ENCODE results near the gene UBR4.

Gene UBR4

DNA sequence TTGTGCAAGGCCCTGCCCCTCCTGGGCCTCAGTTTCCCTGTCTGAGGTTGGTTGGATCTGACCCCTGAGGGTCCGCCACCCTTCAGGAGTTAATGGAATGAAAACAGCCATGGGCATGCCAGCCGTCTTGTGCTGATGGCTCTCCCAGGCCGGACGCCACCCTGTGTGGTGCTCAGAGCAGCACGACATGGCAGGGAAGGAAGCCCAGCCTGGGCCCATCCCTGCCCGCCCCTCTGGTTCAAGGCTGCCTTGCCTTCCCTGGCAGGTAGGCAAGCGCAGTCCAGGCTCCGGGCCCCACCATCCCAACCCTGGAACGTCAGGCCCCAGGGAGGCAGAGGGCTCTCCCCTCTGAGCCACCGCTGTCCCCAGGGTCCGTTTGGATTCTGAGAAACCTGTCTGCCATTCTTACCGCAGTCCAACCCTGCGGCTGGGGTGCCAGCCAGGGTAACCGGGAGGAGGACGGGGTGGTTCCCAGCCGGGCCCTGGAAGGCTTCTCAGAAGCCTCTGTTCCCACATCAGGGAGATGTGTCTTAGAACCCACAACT lies 145.1 kb downstream of the UBR4 start:
- no peak for DNase-seq (ENCODE audit: extremely low read depth, low read depth)
- TF ChIP-seq, protein P1, sequence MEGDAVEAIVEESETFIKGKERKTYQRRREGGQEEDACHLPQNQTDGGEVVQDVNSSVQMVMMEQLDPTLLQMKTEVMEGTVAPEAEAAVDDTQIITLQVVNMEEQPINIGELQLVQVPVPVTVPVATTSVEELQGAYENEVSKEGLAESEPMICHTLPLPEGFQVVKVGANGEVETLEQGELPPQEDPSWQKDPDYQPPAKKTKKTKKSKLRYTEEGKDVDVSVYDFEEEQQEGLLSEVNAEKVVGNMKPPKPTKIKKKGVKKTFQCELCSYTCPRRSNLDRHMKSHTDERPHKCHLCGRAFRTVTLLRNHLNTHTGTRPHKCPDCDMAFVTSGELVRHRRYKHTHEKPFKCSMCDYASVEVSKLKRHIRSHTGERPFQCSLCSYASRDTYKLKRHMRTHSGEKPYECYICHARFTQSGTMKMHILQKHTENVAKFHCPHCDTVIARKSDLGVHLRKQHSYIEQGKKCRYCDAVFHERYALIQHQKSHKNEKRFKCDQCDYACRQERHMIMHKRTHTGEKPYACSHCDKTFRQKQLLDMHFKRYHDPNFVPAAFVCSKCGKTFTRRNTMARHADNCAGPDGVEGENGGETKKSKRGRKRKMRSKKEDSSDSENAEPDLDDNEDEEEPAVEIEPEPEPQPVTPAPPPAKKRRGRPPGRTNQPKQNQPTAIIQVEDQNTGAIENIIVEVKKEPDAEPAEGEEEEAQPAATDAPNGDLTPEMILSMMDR (IDR thresholded peaks at IDR 0.05; ENCODE audit: low read depth, low read length): no peak

DNA sequence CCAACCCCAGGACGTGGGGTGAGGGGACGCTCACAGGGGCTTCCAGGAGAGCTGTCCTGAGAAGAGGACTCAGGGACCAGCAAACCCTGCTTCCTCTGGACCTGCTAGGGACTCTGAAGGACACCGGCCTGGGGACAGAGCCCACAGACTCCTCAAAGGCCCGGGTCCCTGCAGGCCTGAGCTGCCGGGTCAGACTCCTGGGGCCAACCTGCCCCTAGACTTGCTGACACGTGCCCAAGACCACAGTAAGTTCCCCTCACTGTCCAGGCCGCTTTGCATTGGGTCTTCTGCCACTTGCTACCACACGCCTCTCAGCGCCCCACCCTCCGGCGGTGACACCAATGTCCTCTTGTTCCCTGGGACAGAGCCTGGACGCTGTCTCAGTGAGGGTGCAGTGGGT lies 146.9 kb downstream of the UBR4 start:
- TF ChIP-seq, protein P1 (IDR thresholded peaks at IDR 0.05; ENCODE audit: low read depth, low read length): no peak
- no peak for DNase-seq (ENCODE audit: extremely low read depth, low read depth)

DNA sequence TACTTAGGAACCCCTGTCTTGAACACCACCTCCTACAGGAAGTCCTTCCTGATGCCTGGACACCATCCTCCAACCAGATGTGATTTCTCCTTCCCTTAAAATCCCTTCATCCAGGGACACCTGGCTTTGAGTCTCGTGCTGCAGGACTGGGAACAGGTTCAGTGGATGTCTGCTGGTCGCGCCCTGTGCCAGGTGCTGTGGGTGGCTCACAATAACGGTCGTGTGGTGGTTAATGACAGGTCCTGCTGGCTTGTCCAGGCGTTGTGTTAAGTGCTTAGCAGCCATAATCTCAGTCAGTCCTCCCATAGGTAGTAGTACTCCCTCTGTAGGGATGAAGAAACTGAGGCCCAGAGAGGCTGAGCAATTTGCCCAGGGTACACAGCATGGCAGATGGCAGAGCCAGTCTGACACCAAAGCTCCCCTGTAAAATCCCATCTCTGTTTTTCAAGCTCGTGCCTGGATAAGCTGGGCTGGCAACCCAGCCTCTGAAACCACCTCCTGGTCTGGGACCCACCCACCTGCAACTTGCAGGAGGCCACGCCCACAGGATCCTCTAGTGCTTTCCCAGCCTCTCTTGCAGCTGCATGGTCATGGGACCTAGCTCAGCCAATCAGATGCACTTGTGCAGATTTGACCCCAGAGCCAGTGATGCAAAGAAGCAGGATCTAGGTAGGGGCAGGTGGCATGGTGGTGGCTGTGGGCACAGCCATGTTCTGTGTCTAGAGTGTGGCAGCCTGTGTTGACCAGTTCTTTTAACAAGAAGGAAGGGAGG lies 147.6 kb downstream of the UBR4 start:
- no peak for DNase-seq (ENCODE audit: extremely low read depth, low read depth)
- TF ChIP-seq, protein P1 (IDR thresholded peaks at IDR 0.05; ENCODE audit: low read depth, low read length): no peak

DNA sequence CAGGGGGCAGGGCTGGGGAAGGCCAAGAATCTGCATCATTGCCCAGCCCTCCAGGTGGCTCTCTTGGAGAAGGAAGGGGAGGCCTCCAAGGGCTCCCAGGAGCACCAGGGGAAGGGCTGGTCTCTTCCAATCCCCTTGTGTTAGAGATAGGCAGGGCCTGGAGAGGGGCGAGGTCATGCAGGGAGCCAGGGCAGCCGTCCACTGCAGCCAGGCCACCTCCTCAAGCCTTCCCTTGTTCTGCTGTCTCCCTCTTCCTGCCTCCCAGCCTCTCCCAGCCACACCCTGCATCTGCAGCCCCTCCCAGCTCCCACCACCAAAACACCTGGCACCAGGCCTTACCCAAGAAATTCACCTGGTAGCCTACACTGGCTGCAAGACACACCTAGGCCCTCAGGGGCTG lies 148.3 kb downstream of the UBR4 start:
- TF ChIP-seq, protein P1 (IDR thresholded peaks at IDR 0.05; ENCODE audit: low read depth, low read length): no peak
- no peak for DNase-seq (ENCODE audit: extremely low read depth, low read depth)

DNA sequence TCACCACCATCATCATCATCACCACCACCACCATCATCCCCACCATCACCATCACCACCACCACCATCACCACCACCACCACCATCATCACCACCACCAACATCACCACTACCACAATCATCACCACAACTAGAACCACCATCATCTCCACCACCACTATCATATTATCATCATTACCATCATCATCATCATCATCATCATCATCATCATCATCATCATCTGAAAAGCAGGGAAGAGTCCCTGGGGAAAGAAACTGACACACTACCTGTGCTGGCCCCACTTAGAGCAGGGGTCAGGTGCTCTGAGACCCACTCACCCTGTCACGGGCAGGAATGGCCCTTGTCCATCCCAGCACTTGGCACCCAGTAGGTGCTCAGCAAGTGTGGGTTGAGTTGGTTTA lies 148.7 kb downstream of the UBR4 start:
- TF ChIP-seq, protein P1 (IDR thresholded peaks at IDR 0.05; ENCODE audit: low read depth, low read length): no peak

DNA sequence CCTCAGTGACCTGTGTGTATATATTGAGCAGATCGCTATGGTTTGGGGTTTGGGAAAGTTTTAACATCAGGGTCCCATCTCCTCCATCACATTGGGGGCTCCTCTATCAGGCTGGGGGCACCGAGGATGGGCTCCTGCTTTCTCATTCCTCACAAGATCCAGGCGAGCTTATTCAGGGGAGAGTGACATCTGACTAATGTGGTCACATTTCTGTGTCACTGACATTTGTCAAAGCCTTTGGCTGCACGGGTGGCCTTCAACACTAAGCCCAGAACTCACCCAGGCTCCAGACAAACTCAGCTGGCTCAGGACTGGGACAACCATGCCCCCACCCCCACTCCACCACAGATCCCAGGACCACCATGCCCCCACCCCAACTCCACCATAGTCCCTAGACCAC lies 150.3 kb downstream of the UBR4 start:
- TF ChIP-seq, protein P1 (IDR thresholded peaks at IDR 0.05; ENCODE audit: low read depth, low read length): no peak
- DNase-seq (ENCODE audit: extremely low read depth, low read depth): no peak

More for the DNA sequence above, 148.7 kb downstream of the UBR4 start:
- no peak for DNase-seq (ENCODE audit: extremely low read depth, low read depth)

DNA sequence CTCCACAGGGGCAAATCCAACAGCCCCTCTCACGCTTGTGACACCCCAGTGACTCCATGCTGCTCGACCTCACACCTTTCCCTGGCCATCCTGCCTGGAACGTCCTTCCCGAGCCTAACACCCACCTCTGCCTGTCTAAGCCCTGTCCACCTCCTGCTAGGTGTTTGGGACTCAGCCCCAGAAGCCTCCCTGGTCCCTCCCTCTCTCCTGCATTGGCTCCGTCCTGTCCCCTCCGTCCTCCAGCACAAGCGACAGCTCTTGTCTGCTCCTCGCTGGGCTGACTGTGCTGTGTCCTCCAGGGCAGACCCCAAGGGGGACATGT lies 151.6 kb downstream of the UBR4 start:
- TF ChIP-seq, protein P1 (IDR thresholded peaks at IDR 0.05; ENCODE audit: low read depth, low read length): no peak
- no peak for DNase-seq (ENCODE audit: extremely low read depth, low read depth)

Data from AG09319 (cell line).